GM12891 (cell line): Measurements from ENCODE around the gene ATP8A2.

Source experiments
- DNase-seq: peaks from one replicate; pipeline ENCODE4 v3.0.0; 2011; ENCODE audit warnings: low spot score; ENCODE audit not compliant: insufficient read length
- FAIRE-seq: peaks from 2 replicates; lab custom pipeline; 2011; peaks lifted over from hg19 to GRCh38; lab: Jason Lieb, UNC
- PAX5 ChIP-seq: IDR thresholded peaks from 2 replicates; pipeline ENCODE4 v1.6.1; 2011; ENCODE audit warnings: low read length, moderate library complexity, mild to moderate bottlenecking; ENCODE audit not compliant: insufficient read depth, severe bottlenecking
- POLR2A ChIP-seq: IDR thresholded peaks from 2 replicates; pipeline ENCODE4 v1.6.1; 2011; ENCODE audit warnings: low read depth, low read length, control low read depth
- POLR2AphosphoS5 ChIP-seq: IDR thresholded peaks from 2 replicates; pipeline ENCODE4 v1.6.1; 2011; ENCODE audit warnings: low read depth, low read length, control low read depth
- POU2F2 ChIP-seq: IDR thresholded peaks from 2 replicates; pipeline ENCODE4 v1.6.1; 2011; ENCODE audit warnings: low read depth, mild to moderate bottlenecking, control low read depth, low read length, moderate library complexity
- SPI1 ChIP-seq: IDR thresholded peaks from 2 replicates; pipeline ENCODE4 v1.6.1; 2011; ENCODE audit warnings: low read depth, low read length, control low read depth
- TAF1 ChIP-seq: IDR thresholded peaks from 2 replicates; pipeline ENCODE4 v1.6.1; 2011; ENCODE audit warnings: low read depth, low read length, control low read depth

The ATP8A2 gene

GRCh38 chr13:25668345-25668744 is 296.6 kb downstream of the ATP8A2 start:
- DNase-seq, result no peak
- no peak for FAIRE-seq
- TF ChIP-seq PAX5 (no peak), POLR2A (no peak)

GRCh38 chr13:25673711-25674110 is 301.9 kb downstream of the ATP8A2 start:
- FAIRE-seq, result no peak
- no peak for DNase-seq
- TF ChIP-seq PAX5, result no peak
- no peak for TF ChIP-seq SPI1
- TF ChIP-seq POU2F2, result no peak
- TF ChIP-seq POLR2A, result no peak
- TF ChIP-seq POLR2AphosphoS5, result no peak
- no peak for TF ChIP-seq TAF1

GRCh38 chr13:25674371-25674770 is 302.6 kb downstream of the ATP8A2 start:
- no peak for FAIRE-seq
- TF ChIP-seq POLR2AphosphoS5, result no peak
- no peak for TF ChIP-seq TAF1
- TF ChIP-seq PAX5, result no peak
- TF ChIP-seq POU2F2, result no peak
- no peak for TF ChIP-seq POLR2A
- TF ChIP-seq SPI1, result no peak
- no peak for DNase-seq

GRCh38 chr13:25675060-25675459 is 303.3 kb downstream of the ATP8A2 start:
- DNase-seq, result no peak
- TF ChIP-seq TAF1, result no peak
- no peak for TF ChIP-seq POLR2A
- no peak for TF ChIP-seq PAX5
- no peak for TF ChIP-seq POLR2AphosphoS5
- TF ChIP-seq SPI1, result no peak
- TF ChIP-seq POU2F2, result no peak
- FAIRE-seq, result no peak

- TF ChIP-seq POU2F2, result no peak
- TF ChIP-seq POLR2A, result no peak
- no peak for TF ChIP-seq PAX5
- no peak for TF ChIP-seq POLR2AphosphoS5
- no peak for TF ChIP-seq TAF1
- no peak for TF ChIP-seq SPI1
- DNase-seq (no peak), FAIRE-seq (no peak)
Measured at GRCh38 chr13:25677956-25678355, 306.2 kb downstream of the ATP8A2 start.

- DNase-seq (no peak), FAIRE-seq (no peak)
- TF ChIP-seq POLR2A, result no peak
- TF ChIP-seq TAF1, result no peak
- no peak for TF ChIP-seq POU2F2
- TF ChIP-seq SPI1, result no peak
- no peak for TF ChIP-seq PAX5
- TF ChIP-seq POLR2AphosphoS5, result no peak
Measured at GRCh38 chr13:25678398-25678797, 306.6 kb downstream of the ATP8A2 start.

GRCh38 chr13:25679159-25679558 is 307.4 kb downstream of the ATP8A2 start:
- TF ChIP-seq SPI1 (no peak), POLR2A (no peak), PAX5 (no peak), TAF1 (no peak), POU2F2 (no peak), POLR2AphosphoS5 (no peak)
- FAIRE-seq (no peak), DNase-seq (no peak)

GRCh38 chr13:25679936-25680335 is 308.2 kb downstream of the ATP8A2 start:
- TF ChIP-seq PAX5, result no peak
- no peak for TF ChIP-seq SPI1
- TF ChIP-seq POU2F2, result no peak
- no peak for TF ChIP-seq POLR2AphosphoS5
- no peak for TF ChIP-seq POLR2A
- TF ChIP-seq TAF1, result no peak
- no peak for FAIRE-seq
- no peak for DNase-seq

- DNase-seq (no peak), FAIRE-seq (no peak)
- no peak for TF ChIP-seq POLR2AphosphoS5
- no peak for TF ChIP-seq POU2F2
- no peak for TF ChIP-seq POLR2A
- no peak for TF ChIP-seq TAF1
- TF ChIP-seq SPI1, result no peak
- TF ChIP-seq PAX5, result no peak
Measured at GRCh38 chr13:25682276-25682675, 310.5 kb downstream of the ATP8A2 start.

- DNase-seq, result no peak
- FAIRE-seq, result no peak
- TF ChIP-seq POLR2A (no peak), SPI1 (no peak), PAX5 (no peak), POLR2AphosphoS5 (no peak), POU2F2 (no peak), TAF1 (no peak)
Measured at GRCh38 chr13:25683056-25683455, 311.3 kb downstream of the ATP8A2 start.

GRCh38 chr13:25683662-25684370 is 312.0 kb downstream of the ATP8A2 start:
- DNase-seq, result no peak
- no peak for FAIRE-seq
- no peak for TF ChIP-seq SPI1
- TF ChIP-seq POU2F2, result no peak
- no peak for TF ChIP-seq POLR2A
- no peak for TF ChIP-seq TAF1
- TF ChIP-seq PAX5, result no peak
- no peak for TF ChIP-seq POLR2AphosphoS5
